Neural cell (in vitro differentiated cells): ENCODE measurements around the gene UBAC2. TPM values are rescaled to one million over a fixed set of nuclear protein-coding genes. Genes with fewer than 3 reads are reported as not detected.

Experiments used
- H2AFZ ChIP-seq: fragments of 200-600, 300-800 bp; sonication (generic), shearing (Covaris generic); 2 replicates; pipeline ENCODE4 v1.6.0; 2014; ENCODE audit warnings: low read depth, mild to moderate bottlenecking, antibody characterized with exemption, low read length, moderate library complexity
- H3F3A ChIP-seq: fragments of 200-600 bp; shearing (Covaris generic); 2 replicates; pipeline ENCODE4 v1.6.1; 2016; ENCODE audit warnings: mild to moderate bottlenecking, moderate library complexity, mixed read lengths, antibody characterized with exemption, low read length; ENCODE audit not compliant: insufficient read depth, poor library complexity, severe bottlenecking
- H3K27ac ChIP-seq: fragments of 200-600, 300-800 bp; sonication (generic), shearing (Covaris generic); 2 replicates; pipeline ENCODE4 v1.5.1; 2014; ENCODE audit warnings: mild to moderate bottlenecking, low read length, moderate library complexity
- H3K27me3 ChIP-seq: fragments of 300-800, 200-600 bp; sonication (generic), shearing (Covaris generic); 2 replicates; pipeline ENCODE4 v1.6.0; 2014; ENCODE audit warnings: mild to moderate bottlenecking, low read depth, low read length, moderate library complexity; ENCODE audit not compliant: insufficient read depth
- H3K36me3 ChIP-seq: fragments of 300-800, 200-600 bp; sonication (generic), shearing (Covaris generic); 2 replicates; pipeline ENCODE4 v1.5.1; 2014; ENCODE audit warnings: mild to moderate bottlenecking, antibody characterized with exemption, low read length, moderate library complexity; ENCODE audit not compliant: insufficient read depth
- H3K4me2 ChIP-seq: fragments of 300-800, 200-600 bp; sonication (generic), shearing (Covaris generic); 2 replicates; pipeline ENCODE4 v1.6.0; 2014; ENCODE audit warnings: mild to moderate bottlenecking, low read length
- H3K4me3 ChIP-seq: fragments of 300-800, 200-600 bp; sonication (generic), shearing (Covaris generic); 2 replicates; pipeline ENCODE4 v1.5.1; 2014; ENCODE audit warnings: mild to moderate bottlenecking, low read length, moderate library complexity
- H3K79me2 ChIP-seq: fragments of 200-600 bp; shearing (Covaris generic); replicated peaks from 2 replicates; pipeline ENCODE4 v1.6.0; 2014; ENCODE audit warnings: mild to moderate bottlenecking, low read length, moderate library complexity; ENCODE audit not compliant: insufficient read depth
- H3K9ac ChIP-seq: fragments of 300-800, 200-600 bp; sonication (generic), shearing (Covaris generic); 2 replicates; pipeline ENCODE4 v1.6.1; 2016; ENCODE audit warnings: mild to moderate bottlenecking, low read length, mixed read lengths
- H3K9me2 ChIP-seq: fragments of 200-600 bp; shearing (Covaris generic); 2 replicates; pipeline ENCODE4 v1.6.1; 2016; ENCODE audit warnings: mild to moderate bottlenecking, low read length, mixed read lengths; ENCODE audit not compliant: insufficient read depth
- H3K9me3 ChIP-seq: fragments of 200-600, 300-800 bp; sonication (generic), shearing (Covaris generic); 2 replicates; pipeline ENCODE4 v1.6.1; 2016; ENCODE audit warnings: mild to moderate bottlenecking, mixed run types, low read length, moderate library complexity, mixed read lengths
- H4K20me1 ChIP-seq: fragments of 200-600 bp; shearing (Covaris generic); 2 replicates; pipeline ENCODE4 v1.6.1; 2016; ENCODE audit warnings: mild to moderate bottlenecking, mixed run types; ENCODE audit not compliant: insufficient read depth
- CTCF ChIP-seq: fragments of 450-650 bp; IDR thresholded peaks from 2 replicates; pipeline ENCODE4 v1.5.1; 2014; ENCODE audit warnings: antibody characterized with exemption, mild to moderate bottlenecking, moderate library complexity; ENCODE audit not compliant: poor library complexity, severe bottlenecking
- EP300 ChIP-seq: fragments of 450-650 bp; conservative IDR thresholded peaks from 2 replicates; pipeline ENCODE4 v1.6.1; 2014; ENCODE audit warnings: antibody characterized with exemption, mild to moderate bottlenecking, moderate library complexity; ENCODE audit not compliant: poor library complexity, severe bottlenecking
- EZH2 ChIP-seq: fragments of 200-600, 300-800 bp; shearing (Covaris generic), sonication (generic); IDR thresholded peaks from 2 replicates; pipeline ENCODE4 v1.6.1; 2014; ENCODE audit warnings: antibody characterized with exemption, low read length, borderline replicate concordance, mild to moderate bottlenecking; ENCODE audit not compliant: insufficient read depth, poor library complexity, severe bottlenecking
- MXI1 ChIP-seq: fragments of 450-650 bp; conservative IDR thresholded peaks from 2 replicates; pipeline ENCODE4 v1.6.1; 2014; ENCODE audit warnings: antibody characterized with exemption, mild to moderate bottlenecking; ENCODE audit not compliant: poor library complexity, severe bottlenecking
- POLR2AphosphoS5 ChIP-seq: IDR thresholded peaks from 2 replicates; pipeline ENCODE4 v1.6.1; 2012
- RAD21 ChIP-seq: fragments of 450-650 bp; conservative IDR thresholded peaks from 2 replicates; pipeline ENCODE4 v1.6.1; 2014; ENCODE audit warnings: antibody characterized with exemption, mild to moderate bottlenecking, moderate library complexity
- REST ChIP-seq: IDR thresholded peaks from 2 replicates; pipeline ENCODE4 v1.6.1; 2012; ENCODE audit warnings: borderline replicate concordance
- SMC3 ChIP-seq: fragments of 450-650 bp; conservative IDR thresholded peaks from 2 replicates; pipeline ENCODE4 v1.6.1; 2014; ENCODE audit warnings: antibody characterized with exemption, mild to moderate bottlenecking, moderate library complexity; ENCODE audit not compliant: poor library complexity
- TAF1 ChIP-seq: IDR thresholded peaks from 2 replicates; pipeline ENCODE4 v1.6.1; 2012; ENCODE audit warnings: low read depth
- polyA plus RNA-seq: library from polyadenylated mRNA; depleted of rRNA; stranded (reverse); fragments of >200 nt; gene quantifications from 2 replicates; pipeline ENCODE4 v1.2.3, GENCODE V29; 2014

Gene UBAC2
- polyA plus RNA-seq, 1 donor from 2014 or later = 56.9 TPM

- no peak for TF ChIP-seq SMC3
- no peak for TF ChIP-seq POLR2AphosphoS5
- no peak for TF ChIP-seq MXI1
- no peak for TF ChIP-seq CTCF
- no peak for TF ChIP-seq TAF1
- no peak for TF ChIP-seq REST
- TF ChIP-seq EP300 = no peak
- no peak for TF ChIP-seq RAD21
- TF ChIP-seq EZH2 = no peak
- Histone ChIP-seq H3K27me3 (no peaks in the 10 kb centered on the region), H3K27ac (no peak overlapping the region), H3K79me2 (no peaks in the 10 kb centered on the region), H2AFZ (no peak overlapping the region), H3K36me3 (no peaks in the 10 kb centered on the region), H4K20me1 (no peaks in the 10 kb centered on the region), H3K9ac (no peak overlapping the region), H3K9me3 (no peaks in the 10 kb centered on the region), H3K4me2 (no peak overlapping the region), H3K4me3 (no peak overlapping the region), H3K9me2 (no peaks in the 10 kb centered on the region), H3F3A (no peaks in the 10 kb centered on the region)
Measured at GRCh38 chr13:99422586-99423220, 222.0 kb downstream of the UBAC2 start.

- H3K27me3 ChIP-seq = no peaks in the 10 kb centered on the region
- H3F3A ChIP-seq = no peaks in the 10 kb centered on the region
- no peak overlapping the region for H3K4me3 ChIP-seq
- H3K9me3 ChIP-seq = no peaks in the 10 kb centered on the region
- no peak overlapping the region for H3K9ac ChIP-seq
- TF ChIP-seq EP300 (no peak), MXI1 (no peak), POLR2AphosphoS5 (no peak), TAF1 (no peak), EZH2 (no peak), REST (no peak), CTCF (no peak), SMC3 (no peak), RAD21 (no peak)
- H3K4me2 ChIP-seq = no peak overlapping the region
- H3K36me3 ChIP-seq = no peaks in the 10 kb centered on the region
- H4K20me1 ChIP-seq = no peaks in the 10 kb centered on the region
- no peak overlapping the region for H3K27ac ChIP-seq
- H3K9me2 ChIP-seq = no peaks in the 10 kb centered on the region
- H2AFZ ChIP-seq = no peak overlapping the region
- no peaks in the 10 kb centered on the region for H3K79me2 ChIP-seq
Measured at GRCh38 chr13:99425485-99426341, 225.1 kb downstream of the UBAC2 start.
